GM18867 (cell line): ENCODE measurements around the gene VWA5A.

ENCODE experiments used
- ATAC-seq: cut with Tn5 transposase; IDR thresholded peaks from one replicate; pipeline ENCODE4 v1.9.1; 2021; ENCODE audit warnings: mild to moderate bottlenecking, moderate library complexity; ENCODE audit not compliant: unreplicated experiment

The VWA5A gene, protein sequence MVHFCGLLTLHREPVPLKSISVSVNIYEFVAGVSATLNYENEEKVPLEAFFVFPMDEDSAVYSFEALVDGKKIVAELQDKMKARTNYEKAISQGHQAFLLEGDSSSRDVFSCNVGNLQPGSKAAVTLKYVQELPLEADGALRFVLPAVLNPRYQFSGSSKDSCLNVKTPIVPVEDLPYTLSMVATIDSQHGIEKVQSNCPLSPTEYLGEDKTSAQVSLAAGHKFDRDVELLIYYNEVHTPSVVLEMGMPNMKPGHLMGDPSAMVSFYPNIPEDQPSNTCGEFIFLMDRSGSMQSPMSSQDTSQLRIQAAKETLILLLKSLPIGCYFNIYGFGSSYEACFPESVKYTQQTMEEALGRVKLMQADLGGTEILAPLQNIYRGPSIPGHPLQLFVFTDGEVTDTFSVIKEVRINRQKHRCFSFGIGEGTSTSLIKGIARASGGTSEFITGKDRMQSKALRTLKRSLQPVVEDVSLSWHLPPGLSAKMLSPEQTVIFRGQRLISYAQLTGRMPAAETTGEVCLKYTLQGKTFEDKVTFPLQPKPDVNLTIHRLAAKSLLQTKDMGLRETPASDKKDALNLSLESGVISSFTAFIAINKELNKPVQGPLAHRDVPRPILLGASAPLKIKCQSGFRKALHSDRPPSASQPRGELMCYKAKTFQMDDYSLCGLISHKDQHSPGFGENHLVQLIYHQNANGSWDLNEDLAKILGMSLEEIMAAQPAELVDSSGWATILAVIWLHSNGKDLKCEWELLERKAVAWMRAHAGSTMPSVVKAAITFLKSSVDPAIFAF

DNA sequence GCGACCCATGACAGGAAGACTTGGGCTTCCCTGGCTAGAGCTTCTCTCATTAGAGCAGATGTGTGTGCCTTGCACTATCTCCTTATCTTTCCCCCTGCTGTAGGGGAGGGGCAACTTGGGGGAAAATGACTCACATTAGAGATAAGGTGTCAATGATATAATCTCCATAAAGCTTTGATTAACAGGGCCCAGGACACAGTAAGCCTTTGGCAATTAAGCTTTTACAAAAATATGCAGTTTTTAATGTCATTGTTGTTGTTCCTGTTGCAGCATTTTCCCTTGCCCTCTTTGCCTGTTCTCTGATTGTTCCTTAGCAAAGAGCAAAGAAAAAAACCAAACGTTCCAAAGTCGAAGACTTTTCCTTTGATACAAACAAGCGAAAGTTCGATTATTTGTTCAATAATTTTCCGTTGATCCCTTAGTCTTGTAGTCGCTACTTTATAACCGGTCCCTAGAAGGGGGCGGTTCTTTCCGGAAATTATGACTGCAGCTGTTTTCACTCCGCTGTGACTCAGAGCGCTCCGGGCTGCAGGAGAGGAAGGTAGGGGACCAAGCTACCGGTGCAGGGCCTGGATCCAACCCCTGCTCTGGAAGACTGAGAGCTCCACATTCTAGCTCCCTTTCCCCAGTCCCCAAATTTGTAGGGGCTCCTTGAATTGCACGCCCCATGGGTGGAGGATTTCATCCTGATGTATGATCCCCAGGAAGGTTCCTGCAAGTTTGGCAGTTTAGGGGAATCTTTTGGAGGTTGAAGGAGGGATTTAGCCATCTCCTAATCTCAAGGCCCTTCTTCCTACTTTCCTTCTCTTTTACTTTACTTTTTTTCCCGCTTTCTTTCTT is at the start of gene VWA5A:
Gene VWA5A (plus strand): TSS at position 509 of the 840 bp plus-strand sequence. CDS start 2,062 bp downstream, outside the sequence.
- ATAC-seq, result peak; percentile 100

DNA sequence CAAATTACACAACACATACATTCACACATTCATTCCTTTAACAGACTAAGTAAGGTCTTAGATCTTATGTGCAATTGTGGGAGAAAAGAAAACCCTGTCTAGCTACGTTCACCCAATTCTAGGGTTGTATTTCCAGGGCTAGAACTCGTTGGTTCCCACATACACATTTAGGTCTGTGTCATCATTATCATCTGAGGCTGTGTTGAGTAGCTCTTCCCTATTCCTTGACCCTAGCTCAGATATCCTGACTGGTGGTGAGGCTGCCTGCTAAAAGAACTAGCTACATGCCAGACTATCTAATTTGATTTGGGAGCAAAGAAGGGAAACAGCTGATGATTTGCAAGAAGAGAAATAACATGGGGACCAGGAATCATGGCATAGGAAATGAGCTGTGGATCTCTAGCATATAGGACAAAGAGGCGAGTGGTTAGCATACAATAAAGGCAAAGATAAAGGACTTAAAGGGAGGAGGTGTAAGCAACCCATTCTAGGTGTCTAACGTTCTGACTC is 46.6 kb upstream of the VWA5A start:
- no peak for ATAC-seq

DNA sequence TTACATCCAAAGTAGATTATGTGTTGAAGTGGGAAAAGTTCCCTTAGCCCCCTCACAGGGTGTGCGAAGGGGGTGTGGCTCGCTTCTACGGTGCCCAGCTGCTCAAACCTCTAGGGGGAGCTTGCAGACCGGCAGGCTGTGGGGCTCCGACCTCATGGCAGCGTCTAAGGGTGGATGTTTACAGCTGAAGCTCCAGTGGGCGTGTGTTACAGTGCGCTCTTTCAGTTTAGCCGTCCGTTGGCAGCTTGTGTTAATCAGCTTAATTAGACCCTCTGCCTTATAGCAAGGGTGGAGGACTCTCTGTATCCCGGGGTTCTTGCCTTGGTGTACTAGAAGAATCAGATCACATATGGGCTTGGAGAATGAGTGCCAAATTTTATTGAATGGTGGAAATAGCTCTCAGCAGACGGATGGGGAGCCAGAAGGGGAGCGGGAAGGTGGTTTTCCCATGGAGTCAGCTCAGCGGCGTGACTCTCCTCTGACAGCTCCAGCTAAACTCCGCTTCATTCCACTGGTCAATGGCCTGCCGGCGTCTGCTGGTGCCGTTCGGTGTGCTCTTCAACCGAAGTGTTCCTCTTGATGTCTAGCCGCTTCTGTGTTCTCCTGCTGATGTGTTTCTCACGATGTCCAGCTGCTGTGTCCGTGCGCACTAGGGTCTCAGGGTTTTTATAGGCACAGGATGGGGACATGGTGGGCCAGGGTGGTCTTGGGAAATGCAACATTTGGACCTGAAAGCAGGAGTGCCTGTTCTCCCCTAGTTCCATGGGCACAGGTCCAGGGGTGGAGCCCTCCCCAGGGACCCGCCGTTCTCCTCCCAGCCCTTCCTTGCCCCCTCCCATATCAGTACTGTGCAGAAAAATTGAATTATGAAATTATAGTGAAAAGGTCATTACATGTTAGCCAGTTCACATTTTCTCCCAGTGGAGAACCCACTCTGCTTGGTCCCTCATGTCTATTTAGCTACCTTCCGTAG is 45.5 kb upstream of the VWA5A start:
- ATAC-seq, result peak; percentile 84

DNA sequence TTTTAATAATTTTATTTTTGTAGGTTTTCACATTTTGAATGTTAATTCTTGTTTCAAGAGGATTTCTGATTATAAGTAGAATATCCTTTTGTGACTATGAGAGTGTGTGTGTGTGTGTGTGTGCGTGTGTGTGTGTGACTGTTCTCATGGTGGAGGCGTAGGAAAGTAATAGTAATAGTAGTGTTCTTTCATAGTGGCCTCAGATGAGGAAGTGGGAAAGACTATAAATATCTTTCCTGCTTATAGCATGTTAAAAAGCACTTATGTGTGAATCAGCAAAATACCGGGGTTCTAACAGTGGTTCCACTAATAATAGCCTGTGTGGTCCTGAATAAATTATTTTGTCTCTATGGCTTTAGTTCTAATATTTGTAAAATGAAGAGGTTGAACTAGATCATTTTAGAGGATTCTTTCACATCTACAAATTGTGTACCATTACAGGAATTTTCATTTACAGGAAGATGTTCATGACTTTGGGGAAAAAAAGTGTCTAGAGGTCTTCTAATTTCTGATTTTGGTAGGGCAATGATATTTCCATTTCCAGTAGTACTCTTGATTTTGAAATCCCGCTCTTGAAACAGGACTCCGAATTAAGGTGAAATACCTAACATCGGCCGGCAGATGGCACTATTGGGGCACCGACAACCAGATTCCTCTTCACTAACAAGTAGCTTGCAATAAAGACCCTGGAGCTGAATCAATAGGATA is 44.2 kb upstream of the VWA5A start:
- ATAC-seq, result peak; percentile 84

DNA sequence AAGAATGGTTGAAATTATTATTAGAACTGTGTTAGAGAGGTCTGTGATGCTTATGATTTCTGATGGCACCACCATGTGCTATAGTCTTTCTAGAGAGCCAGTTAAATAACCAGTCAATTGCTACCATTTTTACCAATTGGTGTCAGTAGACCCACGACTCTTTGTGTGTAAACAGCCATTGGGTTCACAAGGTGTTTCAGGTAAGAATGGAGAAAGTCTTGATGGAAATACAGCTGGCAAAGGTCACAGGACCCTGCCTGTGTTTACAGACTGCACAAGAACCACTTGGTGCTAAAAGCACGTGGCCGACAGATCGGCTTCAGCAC is 43.7 kb upstream of the VWA5A start:
- ATAC-seq, result no peak

DNA sequence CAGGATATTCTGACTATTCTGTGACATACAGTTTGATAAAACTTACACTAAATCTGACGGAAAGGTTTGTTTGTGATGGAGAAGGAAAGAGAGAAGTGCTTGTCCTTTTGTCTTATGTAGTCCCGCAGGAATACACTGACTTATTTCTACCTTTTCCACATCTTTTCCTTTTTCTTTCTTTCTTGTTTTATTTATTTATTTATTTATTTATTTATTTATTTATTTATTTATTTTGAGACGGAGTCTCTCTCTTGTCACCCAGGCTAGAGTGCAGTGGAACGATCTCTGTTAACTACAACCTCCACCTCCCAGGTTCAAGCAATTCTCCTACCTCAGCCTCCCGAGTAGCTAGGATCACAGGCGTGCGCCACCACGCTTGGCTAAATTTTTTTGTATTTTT is 43.1 kb upstream of the VWA5A start:
- no peak for ATAC-seq

DNA sequence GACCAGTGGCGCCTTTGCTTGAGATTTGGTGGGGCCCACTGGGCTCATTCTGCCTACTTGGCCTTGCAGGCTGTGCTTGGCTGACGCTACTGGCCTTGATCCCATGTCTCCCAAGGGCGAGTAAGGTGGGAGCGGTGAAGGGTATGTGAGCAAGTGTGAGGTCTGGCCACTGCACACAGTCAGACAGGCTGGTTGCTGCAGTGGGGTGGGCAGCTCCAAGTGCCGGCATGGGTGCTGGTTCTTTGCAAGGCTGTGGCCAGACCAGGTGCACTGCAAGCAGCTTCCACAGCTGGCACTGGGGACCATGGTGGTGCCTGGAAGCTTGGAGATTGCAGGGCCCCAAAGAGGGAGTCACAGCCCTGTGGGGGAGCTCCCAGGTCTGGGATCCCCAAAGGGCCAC is 40.7 kb upstream of the VWA5A start:
- ATAC-seq, result no peak

DNA sequence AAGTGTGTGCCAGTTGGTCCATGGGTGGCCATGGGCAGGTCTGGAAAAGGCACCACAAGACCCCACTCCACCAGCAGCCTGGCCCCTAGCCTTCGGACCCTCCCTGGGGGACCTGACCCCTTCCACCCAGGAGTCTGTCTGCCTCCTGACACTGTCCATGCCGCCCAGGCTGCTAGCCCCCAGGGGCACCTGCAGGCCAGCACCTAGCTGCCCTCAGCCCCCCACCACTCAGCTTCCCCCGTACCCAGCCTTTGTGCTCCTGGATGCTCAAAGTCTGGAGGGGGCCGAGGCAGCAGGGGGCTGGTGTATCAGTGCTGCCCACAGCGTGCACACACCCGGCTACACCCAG is 39.8 kb upstream of the VWA5A start:
- no peak for ATAC-seq

DNA sequence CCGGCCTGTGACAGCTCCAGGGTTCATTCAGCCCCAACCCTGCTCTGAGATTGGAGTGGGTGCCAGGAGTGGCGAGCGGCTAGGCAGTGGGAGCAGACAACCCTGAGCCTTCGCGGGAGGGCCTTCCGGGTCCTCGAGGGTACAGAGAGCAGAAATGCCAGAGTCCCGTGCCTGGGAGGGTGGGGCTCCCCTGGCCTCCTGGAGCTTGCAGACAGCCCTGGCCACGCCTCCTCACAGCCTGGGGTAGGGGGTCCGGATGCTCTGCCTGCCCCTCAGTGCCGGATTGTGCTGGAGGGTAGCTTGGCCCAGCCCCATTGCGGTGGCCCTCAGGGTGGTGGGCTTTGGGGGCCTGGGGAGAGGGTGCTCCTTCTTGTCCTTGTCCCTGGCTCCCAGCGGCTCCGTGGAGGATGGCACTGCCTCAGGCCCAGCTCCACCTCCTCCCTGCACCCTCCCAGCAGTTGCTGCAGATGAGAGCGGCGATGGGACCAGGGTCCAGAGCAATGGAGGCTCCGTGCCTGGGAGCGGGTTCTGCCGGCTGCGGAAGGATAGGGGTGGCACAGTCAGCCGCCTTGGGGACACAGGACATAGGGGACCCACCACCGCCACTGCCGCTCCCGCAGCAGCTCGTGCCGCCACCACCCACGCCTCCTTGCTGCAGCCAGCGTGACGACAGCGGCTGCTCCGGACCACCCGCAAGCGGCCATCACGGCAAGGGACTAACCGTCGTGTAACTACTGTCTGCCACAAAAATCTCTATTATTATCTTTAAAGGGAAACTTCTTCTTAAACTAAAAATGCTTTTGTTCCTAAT is 39.2 kb upstream of the VWA5A start:
- ATAC-seq, result peak; percentile 73

DNA sequence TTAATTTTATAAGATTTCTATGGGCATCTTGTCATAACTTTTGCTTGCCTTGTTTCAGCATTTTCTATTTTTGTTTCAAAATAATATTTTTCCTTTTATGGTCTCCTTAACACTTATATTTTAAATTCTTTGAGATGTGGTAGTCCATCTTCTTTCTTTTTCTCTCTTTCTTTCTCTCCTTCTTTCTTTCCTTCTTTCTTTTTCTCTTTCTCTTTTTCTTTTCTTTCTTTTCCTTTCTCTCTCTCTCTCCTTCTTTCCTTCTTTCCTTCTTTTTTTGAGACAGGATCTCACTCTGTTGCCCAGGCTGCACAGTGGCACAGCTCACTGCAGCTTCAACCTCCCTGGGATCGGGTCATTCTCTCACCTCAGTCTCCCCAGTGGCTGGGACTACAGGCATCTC is 38.0 kb upstream of the VWA5A start:
- ATAC-seq, result no peak

DNA sequence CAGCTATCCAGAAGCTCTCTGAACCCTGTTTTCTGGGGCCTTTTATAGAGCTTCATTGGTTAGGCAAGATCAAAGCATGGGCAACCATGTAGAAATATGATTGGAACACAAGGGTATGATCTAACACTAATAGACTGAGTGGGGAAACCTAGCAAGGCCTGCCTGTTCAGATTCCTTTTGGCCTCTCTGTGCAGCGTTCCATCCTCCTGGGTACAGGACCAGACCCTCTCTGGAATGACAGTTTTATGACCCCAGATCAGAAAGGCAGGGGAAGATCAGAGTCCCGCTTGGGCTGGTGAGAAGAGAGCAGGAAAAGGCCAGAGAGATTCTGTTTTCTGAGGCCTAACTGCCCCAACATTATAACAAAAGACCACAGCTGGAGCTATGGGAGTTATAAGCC is 36.7 kb upstream of the VWA5A start:
- no peak for ATAC-seq

DNA sequence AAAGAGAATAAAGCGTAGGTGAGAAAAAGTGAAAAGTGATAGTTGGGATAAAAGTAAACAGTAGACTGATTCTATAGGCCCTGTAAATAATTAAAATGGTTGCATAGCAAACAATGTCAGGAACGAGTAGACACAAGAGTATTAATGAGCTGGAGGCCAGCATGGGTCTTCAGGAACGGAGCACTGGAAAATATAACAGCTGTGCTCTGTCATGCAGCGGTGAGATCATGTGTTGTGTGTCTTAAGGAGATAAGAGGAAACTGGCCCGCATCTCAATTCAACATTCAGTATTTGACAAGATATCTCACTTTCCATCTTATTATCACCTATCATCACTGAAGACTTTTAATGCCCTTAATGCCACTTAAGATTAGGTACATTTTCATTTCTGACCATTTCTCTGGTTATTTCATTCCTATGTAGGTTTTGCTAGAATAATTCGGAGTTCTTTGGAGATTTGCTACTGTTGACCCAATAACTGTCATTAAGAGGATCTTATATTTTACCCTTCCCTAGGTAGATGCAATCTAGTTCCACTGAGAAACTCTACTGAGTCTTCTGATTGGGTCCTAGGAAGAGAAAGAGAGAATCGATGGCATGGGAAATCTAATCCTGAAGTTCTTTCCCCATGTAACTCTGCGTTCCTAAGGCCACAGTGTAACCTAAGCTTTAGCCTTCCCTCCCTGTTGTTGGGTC is 35.5 kb upstream of the VWA5A start:
- no peak for ATAC-seq

DNA sequence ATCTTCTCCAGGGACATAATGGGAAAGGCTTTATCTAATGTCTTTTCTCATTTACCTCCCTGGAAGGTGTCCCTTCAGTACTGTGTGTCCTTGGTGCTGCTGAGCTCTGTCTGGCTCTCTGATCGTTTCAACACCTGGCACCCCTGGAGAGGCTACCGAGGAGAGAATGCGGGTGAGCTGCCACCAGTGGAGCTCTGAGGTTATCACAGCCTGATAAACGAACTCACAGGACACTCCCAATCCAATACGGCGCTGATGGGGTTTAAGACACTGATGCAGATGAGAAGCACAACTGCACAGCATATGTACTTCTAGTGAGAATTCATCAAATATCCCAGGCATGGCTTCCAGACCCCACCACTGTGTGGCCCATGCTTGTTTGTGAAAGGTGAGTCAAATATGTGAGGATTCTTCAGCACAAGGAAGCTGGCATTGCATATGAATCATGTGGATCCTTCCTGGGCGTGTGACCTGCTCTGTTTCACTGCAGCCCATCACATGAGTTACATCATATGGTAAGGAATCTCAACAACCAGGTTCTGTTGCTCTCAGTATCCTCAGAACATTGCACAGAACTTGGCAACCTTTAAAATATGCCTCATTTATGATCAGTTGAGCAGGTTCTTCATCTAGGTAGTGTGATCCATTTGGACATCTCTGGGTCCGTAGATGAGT is 34.8 kb upstream of the VWA5A start:
- ATAC-seq, result no peak

DNA sequence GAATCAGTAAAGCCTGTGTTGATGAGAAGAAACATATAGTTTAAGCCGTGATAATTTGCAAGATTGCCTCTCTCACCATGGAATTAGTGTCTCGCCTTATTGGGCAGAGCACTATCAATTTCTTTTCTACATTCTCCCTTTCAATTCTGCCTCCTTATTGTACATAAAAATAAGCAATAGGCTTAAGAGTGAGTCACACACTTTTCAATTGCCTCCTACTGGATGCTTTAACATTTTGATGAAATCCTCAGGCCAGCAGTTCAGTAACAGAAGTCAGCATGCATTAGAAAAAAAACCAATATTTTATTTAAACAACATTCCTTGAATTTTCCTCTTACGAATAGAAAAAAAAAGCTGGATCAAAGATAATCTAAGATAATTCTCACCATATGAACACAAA is 33.8 kb upstream of the VWA5A start:
- ATAC-seq, result no peak

DNA sequence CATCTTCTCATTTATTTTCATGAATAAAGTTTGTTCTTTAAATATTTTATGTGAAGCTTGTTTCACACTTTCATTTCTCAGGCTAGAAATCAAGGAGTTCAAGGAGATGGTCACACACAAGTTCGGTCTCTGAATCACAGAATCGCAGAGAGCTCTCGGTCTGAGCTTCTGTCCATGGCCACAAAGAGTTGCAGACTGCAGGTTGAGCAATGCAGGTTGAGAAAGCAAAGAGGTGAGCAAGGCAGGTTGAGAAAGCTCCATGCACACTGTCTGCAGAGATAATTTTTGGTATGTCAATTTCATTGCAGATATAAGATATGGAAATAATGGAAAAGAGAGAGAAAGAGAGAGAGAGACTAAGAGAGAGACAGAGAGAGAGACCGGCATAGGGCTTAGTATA is 32.9 kb upstream of the VWA5A start:
- no peak for ATAC-seq

DNA sequence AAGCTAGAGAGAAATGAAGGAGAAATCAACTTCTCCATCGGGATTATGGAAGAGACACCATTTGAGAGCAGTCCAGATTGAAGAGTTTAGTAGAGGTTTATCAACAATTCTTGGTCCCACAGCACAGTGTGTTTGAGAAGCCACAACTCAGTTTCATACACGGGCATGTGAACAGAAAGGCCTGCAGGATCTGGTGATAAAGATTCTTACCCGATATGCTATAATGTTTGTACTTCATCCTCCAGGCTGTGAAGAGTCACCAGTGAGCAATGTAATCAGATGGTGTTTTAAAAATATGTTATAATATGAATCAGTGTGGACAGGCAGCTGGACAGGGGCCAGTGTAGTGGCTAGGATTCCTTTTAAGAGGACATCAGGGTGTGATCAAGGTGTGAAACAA is 29.7 kb upstream of the VWA5A start:
- no peak for ATAC-seq

DNA sequence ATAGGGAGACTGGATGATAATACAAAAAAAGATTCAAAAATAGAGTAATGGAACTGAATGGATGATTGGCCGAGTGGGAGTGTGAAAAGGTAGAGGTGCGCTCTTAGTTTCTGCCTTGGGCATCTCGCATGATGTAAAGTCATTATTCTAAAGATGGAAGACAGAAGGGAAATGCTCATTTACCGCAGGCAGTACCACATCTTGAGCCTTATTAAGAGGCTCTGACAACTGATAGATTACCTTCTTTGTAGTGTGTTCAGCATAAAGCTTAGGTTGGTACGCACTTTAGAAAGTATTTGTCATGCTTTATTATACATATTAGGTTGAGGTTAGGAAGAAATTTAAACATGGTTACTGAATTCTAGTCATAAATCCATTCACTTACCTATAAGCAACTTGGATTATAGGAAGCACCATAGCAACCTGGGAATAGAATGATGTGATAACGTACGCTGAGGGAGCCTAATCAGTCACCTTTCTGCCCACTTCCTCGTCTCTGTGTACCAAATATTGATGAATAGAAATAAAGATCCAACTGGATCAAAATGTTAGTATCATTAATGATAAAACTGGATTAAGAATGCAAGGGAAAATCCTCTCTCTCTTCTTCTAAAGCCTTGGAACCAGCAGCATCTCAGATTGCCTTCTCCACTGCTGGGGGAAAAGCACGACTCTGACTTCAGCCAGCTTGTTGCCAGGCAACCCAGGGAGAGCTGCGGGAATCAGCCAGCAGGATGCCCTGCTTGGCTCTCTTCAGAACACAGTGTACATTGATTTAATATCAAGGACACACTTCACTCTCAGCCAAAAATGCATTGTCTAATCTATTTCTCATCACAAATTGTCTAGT is 29.0 kb upstream of the VWA5A start:
- no peak for ATAC-seq
